ENCODE data around the gene LAMA2.

LAMA2 gene

GRCh38 chr6:128882991-128883611, at the start of gene LAMA2:
LAMA2 (plus strand) TSS chr6:128883138; CDS start chr6:128883246, 108 bp downstream.
- no peak for DNase-seq (ENCODE audit: extremely low read depth in 1 of 2, low read depth in 1 of 2)

GRCh38 chr6:128836761-128837160, 46.2 kb upstream of the LAMA2 start:
- DNase-seq (ENCODE audit: extremely low read depth in 1 of 2, low read depth in 1 of 2) = no peak

DNA sequence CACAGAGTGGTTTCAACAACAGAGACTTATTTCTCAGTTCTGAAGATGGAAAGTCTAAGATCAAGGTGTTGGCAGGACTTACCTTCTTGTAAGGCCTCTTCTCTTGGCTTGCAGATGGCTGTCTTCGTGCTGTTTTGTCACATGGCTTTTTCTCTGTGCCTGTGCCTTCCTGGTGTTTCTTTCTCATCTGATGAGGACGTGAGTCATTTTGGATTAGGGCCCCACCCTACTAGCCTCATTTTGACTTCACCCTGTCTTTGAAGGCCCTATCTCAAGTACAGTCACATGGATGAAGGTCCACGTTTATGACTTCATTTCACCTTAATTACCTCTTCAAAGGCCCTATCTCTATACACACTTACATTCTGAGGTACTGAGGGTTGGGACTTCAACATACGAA, 41.4 kb upstream of the LAMA2 start:
- no peak for DNase-seq (ENCODE audit: extremely low read depth in 1 of 2, low read depth in 1 of 2)

GRCh38 chr6:128844598-128844997, 38.3 kb upstream of the LAMA2 start:
- no peak for DNase-seq (ENCODE audit: extremely low read depth in 1 of 2, low read depth in 1 of 2)

DNA sequence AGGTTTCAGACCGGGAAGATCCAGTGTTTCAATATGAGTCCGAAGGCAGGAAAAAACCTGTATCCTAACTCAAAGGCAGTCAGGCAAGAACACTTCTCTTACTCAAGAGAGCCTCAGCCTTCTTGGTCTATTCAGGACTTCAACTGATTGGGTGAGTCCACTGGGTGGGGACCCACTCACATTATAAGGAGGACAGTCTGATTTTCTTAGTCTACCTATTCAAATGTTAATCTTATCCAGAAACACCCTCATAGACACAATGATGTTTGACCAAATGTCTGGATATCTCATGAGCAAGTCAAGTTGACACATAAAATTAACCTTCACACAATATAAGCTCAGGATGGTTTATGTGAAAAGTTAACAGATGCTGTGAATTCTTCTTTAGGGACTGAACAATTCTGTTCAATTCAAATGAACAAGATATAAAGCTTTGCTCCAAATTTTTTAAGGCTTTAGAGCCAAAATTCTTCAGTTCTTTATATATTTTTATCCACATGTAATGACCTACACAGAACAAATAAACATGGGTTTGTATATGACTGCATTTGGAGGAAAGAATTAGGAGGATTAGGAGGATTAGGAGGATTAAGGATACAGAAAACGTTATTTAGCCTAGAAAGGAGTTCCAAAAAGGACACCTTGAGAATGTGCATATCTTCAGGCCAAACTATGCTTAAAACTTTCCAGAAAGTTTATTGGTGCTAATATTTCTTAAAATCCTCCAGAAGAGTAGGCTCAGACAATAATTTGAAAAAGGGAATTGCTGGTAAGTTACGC, 35.3 kb upstream of the LAMA2 start:
- no peak for DNase-seq (ENCODE audit: extremely low read depth in 1 of 2, low read depth in 1 of 2)

- no peak for DNase-seq (ENCODE audit: extremely low read depth in 1 of 2, low read depth in 1 of 2)
These were observed 34.6 kb upstream of the LAMA2 start for GRCh38 chr6:128848212-128848935.

- DNase-seq (ENCODE audit: extremely low read depth in 1 of 2, low read depth in 1 of 2) = no peak
These were observed 27.3 kb upstream of the LAMA2 start for GRCh38 chr6:128855581-128856085.

- DNase-seq (ENCODE audit: extremely low read depth in 1 of 2, low read depth in 1 of 2) = no peak
These were observed 25.1 kb upstream of the LAMA2 start for GRCh38 chr6:128857806-128858205.

DNA sequence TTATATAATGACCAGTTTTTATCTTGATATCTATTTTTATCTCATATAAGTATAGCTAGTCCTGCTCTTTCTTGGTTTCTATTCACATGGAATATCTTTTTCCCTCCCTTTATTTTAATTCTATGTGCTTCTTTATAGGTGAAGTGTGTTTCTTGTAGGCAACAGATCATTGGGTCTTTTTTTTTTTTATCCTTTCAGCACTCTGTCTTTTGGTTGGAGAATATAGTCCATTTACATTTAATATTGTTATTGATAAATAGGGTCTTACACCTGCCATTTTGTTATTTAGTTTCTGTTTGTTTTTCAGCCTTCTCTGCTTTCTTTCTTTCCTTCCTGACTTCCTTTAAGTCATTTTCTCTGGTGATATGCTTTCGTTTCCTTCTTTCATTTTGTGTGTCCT, 22.2 kb upstream of the LAMA2 start:
- no peak for DNase-seq (ENCODE audit: extremely low read depth in 1 of 2, low read depth in 1 of 2)

- DNase-seq (ENCODE audit: extremely low read depth in 1 of 2, low read depth in 1 of 2) = no peak
These were observed 19.0 kb upstream of the LAMA2 start for GRCh38 chr6:128863983-128864382.

- no peak for DNase-seq (ENCODE audit: extremely low read depth in 1 of 2, low read depth in 1 of 2)
These were observed 12.2 kb upstream of the LAMA2 start for GRCh38 chr6:128870746-128871145.

GRCh38 chr6:128874863-128875262, 8.1 kb upstream of the LAMA2 start:
- DNase-seq (ENCODE audit: extremely low read depth in 1 of 2, low read depth in 1 of 2) = no peak

DNA sequence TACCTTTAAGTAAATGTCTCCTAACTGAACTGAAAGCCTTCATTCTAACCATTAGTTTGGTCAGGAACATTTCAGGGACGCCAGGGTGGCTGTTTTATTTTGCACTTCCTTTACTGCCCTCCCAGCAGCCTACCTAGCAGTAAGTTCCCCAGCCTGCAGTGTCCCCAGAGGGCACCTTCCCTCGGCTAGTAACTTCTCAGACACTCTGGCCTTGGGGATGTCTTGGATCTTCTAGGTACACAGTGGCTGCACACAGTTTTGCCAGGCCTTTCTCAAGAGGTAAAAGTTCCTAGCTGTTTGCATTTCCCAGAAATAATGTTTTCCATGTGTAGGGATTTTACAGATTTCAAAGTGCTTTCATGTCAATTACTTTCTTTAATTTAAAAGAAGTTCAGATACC, 378 bp upstream of the LAMA2 start:
- no peak for DNase-seq (ENCODE audit: extremely low read depth in 1 of 2, low read depth in 1 of 2)

- no peak for DNase-seq (ENCODE audit: extremely low read depth in 1 of 2, low read depth in 1 of 2)
These were observed 968 bp downstream of the LAMA2 start for GRCh38 chr6:128883906-128884305.

- DNase-seq (ENCODE audit: extremely low read depth in 1 of 2, low read depth in 1 of 2) = no peak
These were observed 2.4 kb downstream of the LAMA2 start for GRCh38 chr6:128885381-128885780.

GRCh38 chr6:128886706-128887105, 3.8 kb downstream of the LAMA2 start:
- no peak for DNase-seq (ENCODE audit: extremely low read depth in 1 of 2, low read depth in 1 of 2)

DNA sequence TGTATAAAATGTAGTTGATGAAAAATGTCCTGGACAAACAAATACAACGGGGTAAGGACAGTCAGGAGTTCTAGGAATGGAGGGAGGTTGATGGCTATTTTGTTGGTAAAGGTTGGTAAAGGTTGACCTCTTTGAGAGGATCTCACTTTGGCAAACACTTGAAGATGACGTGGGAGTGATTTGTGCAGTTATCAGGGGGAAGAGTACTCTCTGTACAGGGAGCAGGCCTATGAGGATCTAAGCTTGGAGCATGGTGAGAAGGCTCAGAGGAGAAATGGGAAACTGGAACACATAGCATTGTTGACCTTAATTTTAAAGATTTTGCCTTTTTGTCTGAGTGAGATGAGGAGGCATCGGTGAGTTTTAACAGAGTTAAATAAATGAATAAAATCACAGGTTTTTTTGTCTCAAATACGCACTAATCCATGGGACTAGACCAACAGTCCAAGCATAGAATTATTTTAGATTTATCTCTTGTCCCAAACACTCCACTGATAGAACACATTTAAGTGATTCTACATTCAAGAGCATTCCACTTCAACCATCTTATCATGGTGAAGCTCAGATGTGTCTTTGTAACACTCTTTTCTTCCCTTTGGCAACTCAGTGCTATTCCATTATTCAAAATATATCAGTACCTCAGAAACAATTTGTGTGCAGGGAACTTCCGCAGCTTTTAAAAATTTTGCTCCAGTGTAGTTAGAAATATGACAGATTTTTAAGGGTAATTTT, 5.7 kb downstream of the LAMA2 start:
- no peak for DNase-seq (ENCODE audit: extremely low read depth in 1 of 2, low read depth in 1 of 2)

DNA sequence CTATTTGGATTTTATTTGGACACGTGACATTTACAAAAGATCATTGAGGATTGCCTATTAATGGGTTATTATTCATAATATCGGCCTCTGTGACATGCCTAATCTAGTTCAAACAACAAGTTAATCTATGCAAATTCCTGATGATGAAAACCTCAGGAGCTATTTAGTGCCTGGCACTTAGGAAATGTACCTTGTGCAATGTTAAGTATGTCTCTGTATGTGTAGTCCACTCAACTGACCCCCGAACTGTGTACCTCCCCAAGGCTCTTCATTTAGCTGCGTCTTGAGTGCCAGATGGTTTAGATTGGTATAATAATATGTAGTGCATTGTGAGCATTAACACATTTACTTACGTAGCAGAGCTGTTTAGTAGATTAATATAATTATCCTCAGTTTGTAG, 6.9 kb downstream of the LAMA2 start:
- DNase-seq (ENCODE audit: extremely low read depth in 1 of 2, low read depth in 1 of 2) = no peak

DNA sequence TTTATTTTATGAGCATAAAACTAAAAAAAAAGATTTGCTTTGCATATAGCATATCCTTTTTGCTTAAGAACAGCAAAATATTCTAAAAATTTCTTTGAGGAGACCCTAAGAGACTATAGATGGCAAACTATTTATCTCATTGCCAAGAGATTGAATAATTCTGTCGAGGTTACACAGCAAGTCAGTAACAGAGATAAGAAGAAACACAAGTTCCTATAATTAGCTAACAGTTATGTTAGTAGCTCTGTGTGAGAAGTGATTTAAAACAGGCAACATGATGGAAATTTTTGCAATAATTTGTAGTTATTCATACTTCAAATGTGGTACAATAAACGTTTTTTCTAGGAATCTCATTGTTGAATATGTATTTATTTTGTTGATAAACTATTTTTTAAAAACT, 9.1 kb downstream of the LAMA2 start:
- no peak for DNase-seq (ENCODE audit: extremely low read depth in 1 of 2, low read depth in 1 of 2)

DNA sequence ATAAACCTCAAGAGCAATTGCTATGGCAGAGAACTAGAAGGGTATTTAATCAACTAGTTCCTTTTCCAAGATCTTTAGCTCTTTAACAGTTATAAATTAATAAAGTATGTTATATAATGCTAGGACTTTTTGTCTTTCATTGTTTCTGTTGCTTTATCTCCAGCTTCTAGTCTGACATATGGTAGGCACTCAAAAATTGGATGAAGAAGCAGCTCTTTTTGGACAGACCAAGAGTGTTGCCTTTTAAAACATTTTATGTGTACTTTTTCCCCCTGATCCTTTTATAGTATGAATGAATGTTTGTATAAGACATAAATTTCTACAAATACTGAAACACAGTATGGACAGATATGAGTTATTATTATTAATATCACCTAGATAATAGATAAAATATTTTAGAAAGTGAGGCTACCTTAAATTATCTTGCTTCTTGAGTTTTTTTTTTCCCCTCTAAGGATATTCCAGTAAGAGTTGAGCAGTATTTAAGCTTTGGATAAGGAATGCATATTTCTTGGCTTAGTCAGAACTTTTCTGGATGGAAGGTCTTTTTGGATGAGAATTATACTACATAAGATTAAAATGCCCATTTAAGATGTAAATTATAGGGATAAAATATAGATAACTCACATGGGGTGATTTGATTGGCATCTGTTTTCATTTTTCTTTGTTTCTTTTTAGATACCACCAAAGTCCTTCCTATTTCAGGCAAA, 16.6 kb downstream of the LAMA2 start:
- DNase-seq (ENCODE audit: extremely low read depth in 1 of 2, low read depth in 1 of 2) = no peak

All from activated CD8-positive, alpha-beta memory T cell treated with anti-CD3 and anti-CD28 coated beads for 1 hour (primary cell).